Tibial nerve (tissue), 3 donors: ENCODE data around the gene METTL21C.

Source experiments
- POLR2A ChIP-seq, 2 donors: fragments of 450-650 bp; IDR thresholded peaks; one replicate each; pipeline ENCODE4 v1.6.1; 2017; ENCODE audit warnings: antibody characterized with exemption in 2 of 2, mild to moderate bottlenecking in 2 of 2, moderate library complexity in 2 of 2
- TF ChIP-seq, protein P1 (sequence below), 5 experiments: fragments of 200-600 bp in 3 of 5; fragments of 450-650 bp in 2 of 5; sonication (generic) in 3 of 5; IDR thresholded peaks; one replicate each; pipeline ENCODE4 v1.5.1; 2016 to 2019; ENCODE audit warnings: antibody characterized with exemption in 5 of 5, mild to moderate bottlenecking in 3 of 5, moderate library complexity in 2 of 5

DNA sequence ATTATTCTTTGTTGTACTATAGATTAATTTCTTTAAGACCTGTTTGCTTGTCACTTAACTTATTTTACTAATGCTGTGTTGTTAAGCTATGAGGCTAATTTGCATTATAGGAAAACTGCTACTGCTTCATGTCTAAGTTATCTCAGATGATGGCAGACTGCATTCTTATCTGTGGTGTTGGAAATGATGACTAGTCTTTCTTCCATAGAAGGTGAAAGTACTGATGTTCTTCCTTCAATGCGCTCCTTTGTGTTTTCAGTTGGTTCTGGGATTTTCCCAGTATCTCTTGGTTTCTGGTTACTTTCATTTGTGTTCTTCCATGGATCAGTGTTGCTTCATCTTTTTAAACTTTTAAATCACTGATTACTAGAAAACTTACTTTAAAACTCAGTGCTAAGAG, 51.2 kb downstream of the METTL21C start:
- TF ChIP-seq, protein P1, sequence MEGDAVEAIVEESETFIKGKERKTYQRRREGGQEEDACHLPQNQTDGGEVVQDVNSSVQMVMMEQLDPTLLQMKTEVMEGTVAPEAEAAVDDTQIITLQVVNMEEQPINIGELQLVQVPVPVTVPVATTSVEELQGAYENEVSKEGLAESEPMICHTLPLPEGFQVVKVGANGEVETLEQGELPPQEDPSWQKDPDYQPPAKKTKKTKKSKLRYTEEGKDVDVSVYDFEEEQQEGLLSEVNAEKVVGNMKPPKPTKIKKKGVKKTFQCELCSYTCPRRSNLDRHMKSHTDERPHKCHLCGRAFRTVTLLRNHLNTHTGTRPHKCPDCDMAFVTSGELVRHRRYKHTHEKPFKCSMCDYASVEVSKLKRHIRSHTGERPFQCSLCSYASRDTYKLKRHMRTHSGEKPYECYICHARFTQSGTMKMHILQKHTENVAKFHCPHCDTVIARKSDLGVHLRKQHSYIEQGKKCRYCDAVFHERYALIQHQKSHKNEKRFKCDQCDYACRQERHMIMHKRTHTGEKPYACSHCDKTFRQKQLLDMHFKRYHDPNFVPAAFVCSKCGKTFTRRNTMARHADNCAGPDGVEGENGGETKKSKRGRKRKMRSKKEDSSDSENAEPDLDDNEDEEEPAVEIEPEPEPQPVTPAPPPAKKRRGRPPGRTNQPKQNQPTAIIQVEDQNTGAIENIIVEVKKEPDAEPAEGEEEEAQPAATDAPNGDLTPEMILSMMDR (IDR thresholded peaks at IDR 0.05) = no peak
- TF ChIP-seq POLR2A (IDR thresholded peaks at IDR 0.05) = no peak
